ENCODE data around the gene RHOB.

The RHOB gene

DNA sequence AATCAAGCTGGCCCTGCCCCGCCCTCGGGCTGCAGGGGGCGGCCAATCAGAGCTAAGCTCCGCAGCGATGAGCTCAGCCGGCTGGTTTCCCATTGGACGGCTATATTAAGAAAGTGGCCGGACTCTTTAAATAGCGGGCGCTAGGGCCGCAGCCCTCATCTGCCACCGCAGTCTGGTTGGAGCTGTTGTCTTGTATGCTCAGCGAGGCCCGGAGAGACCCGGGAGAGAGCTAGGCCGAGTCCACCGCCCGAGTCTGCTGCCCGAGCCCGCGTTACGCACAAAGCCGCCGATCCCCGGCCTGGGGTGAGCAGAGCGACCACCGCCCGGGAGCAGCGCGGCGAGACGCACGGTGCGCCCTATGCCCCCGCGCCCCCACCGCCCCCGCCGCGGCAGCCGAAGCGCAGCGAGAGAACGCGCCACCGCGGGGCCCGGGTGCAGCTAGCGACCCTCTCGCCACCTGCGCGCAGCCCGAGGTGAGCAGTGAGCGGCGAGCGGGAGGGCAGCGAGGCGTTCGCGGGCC lies at the start of gene RHOB:
TSS of gene RHOB (plus strand) at position 158 of the 520 bp plus-strand sequence. CDS start 392 bp downstream, outside the sequence.
- Histone ChIP-seq H3K4me3 (peak within 1 kb of the TSS; percentile 8; the same call in 1 of the 2 replicates), H3K4me1 (peaks cover 4% of the 10 kb centered on the region), H3K9me3 (no peaks in the 10 kb centered on the region), H3K36me3 (replicated peaks) (no peaks in the 10 kb centered on the region), H3K27me3 (ENCODE audit: low read depth) (no peaks in the 10 kb centered on the region)
- in situ Hi-C loops (cut with MboI; ENCODE audit: low sequenced_read_pairs) = no loop called here
- peak in 1 of 2 experiments; percentile 70 for DNase-seq (ENCODE audit: low spot score in 2 of 2)

- in situ Hi-C loops (cut with MboI; ENCODE audit: low sequenced_read_pairs) = no loop called here
- no peak overlapping the region for H3K4me3 ChIP-seq
- no peaks in the 10 kb centered on the region for H3K9me3 ChIP-seq
- peaks cover 7% of the 10 kb centered on the region; the same call in 1 of the 2 replicates for H3K27me3 ChIP-seq (ENCODE audit: low read depth)
- no peaks in the 10 kb centered on the region for H3K4me1 ChIP-seq
- no peak for DNase-seq (ENCODE audit: low spot score in 2 of 2)
- H3K36me3 ChIP-seq (replicated peaks) = no peaks in the 10 kb centered on the region
These were observed 48.9 kb upstream of the RHOB start for GRCh38 chr2:20397811-20398447.

- Histone ChIP-seq H3K4me3 (no peak overlapping the region), H3K4me1 (no peaks in the 10 kb centered on the region), H3K27me3 (ENCODE audit: low read depth) (peaks cover 9% of the 10 kb centered on the region; the same call in 1 of the 2 replicates), H3K36me3 (replicated peaks) (no peaks in the 10 kb centered on the region), H3K9me3 (no peaks in the 10 kb centered on the region)
- DNase-seq (ENCODE audit: low spot score in 2 of 2) = no peak
- in situ Hi-C loops (cut with MboI; ENCODE audit: low sequenced_read_pairs) = no loop called here
These were observed 47.8 kb upstream of the RHOB start for GRCh38 chr2:20398956-20399567.

- no peak for DNase-seq (ENCODE audit: low spot score in 2 of 2)
- Histone ChIP-seq H3K36me3 (replicated peaks) (no peaks in the 10 kb centered on the region), H3K9me3 (no peaks in the 10 kb centered on the region), H3K27me3 (ENCODE audit: low read depth) (0 out of 2 replicates have a peak, but pooled peaks cover 6% of the 10 kb centered on the region), H3K4me1 (no peaks in the 10 kb centered on the region), H3K4me3 (no peak overlapping the region)
- in situ Hi-C loops (cut with MboI; ENCODE audit: low sequenced_read_pairs) = no loop called here
These were observed 46.6 kb upstream of the RHOB start for GRCh38 chr2:20400306-20400705.

- in situ Hi-C loops (cut with MboI; ENCODE audit: low sequenced_read_pairs) = no loop called here
These were observed 45.9 kb upstream of the RHOB start for GRCh38 chr2:20400787-20401488.

DNA sequence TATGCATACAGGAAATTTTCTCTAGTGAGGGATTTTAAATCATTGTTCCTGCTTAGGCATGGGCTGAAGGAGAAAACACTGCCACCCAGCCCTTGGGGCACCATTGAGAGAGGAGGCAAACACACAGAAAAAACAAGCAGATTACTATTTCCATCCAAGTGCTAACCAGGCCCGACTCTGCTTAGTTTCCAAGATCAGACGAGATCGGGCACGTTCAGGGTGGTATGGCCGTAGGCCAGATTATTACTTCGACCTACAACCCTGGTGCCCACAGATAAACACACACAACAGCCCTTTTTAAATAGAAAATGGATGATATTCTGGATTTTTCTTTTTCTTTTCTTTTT lies 45.4 kb upstream of the RHOB start:
- in situ Hi-C loops (cut with MboI; ENCODE audit: low sequenced_read_pairs) = no loop called here
- H3K9me3 ChIP-seq = no peaks in the 10 kb centered on the region

More at GRCh38 chr2:20400787-20401488, 45.9 kb upstream of the RHOB start:
- H3K4me1 ChIP-seq = no peaks in the 10 kb centered on the region
- H3K36me3 ChIP-seq (replicated peaks) = no peaks in the 10 kb centered on the region
- no peak overlapping the region for H3K4me3 ChIP-seq
- no peaks in the 10 kb centered on the region for H3K9me3 ChIP-seq
- DNase-seq (ENCODE audit: low spot score in 2 of 2) = no peak
- H3K27me3 ChIP-seq (ENCODE audit: low read depth) = 0 out of 2 replicates have a peak, but pooled peaks cover 6% of the 10 kb centered on the region

GRCh38 chr2:20403774-20404312 lies 43.0 kb upstream of the RHOB start:
- no peak overlapping the region for H3K4me3 ChIP-seq
- H3K36me3 ChIP-seq (replicated peaks) = no peaks in the 10 kb centered on the region
- no peaks in the 10 kb centered on the region for H3K4me1 ChIP-seq
- DNase-seq (ENCODE audit: low spot score in 2 of 2) = no peak
- 0 out of 2 replicates have a peak, but pooled peaks cover 2% of the 10 kb centered on the region for H3K27me3 ChIP-seq (ENCODE audit: low read depth)
- no peaks in the 10 kb centered on the region for H3K9me3 ChIP-seq
- in situ Hi-C loops (cut with MboI; ENCODE audit: low sequenced_read_pairs) = no loop called here

More for the DNA sequence above, 45.4 kb upstream of the RHOB start:
- no peaks in the 10 kb centered on the region for H3K4me1 ChIP-seq
- H3K27me3 ChIP-seq (ENCODE audit: low read depth) = 0 out of 2 replicates have a peak, but pooled peaks cover 6% of the 10 kb centered on the region
- no peak overlapping the region for H3K4me3 ChIP-seq
- no peaks in the 10 kb centered on the region for H3K36me3 ChIP-seq (replicated peaks)
- DNase-seq (ENCODE audit: low spot score in 2 of 2) = no peak

- no peak overlapping the region for H3K4me3 ChIP-seq
- H3K9me3 ChIP-seq = no peaks in the 10 kb centered on the region
- no peak for DNase-seq (ENCODE audit: low spot score in 2 of 2)
- H3K4me1 ChIP-seq = no peaks in the 10 kb centered on the region
- 0 out of 2 replicates have a peak, but pooled peaks cover 2% of the 10 kb centered on the region for H3K27me3 ChIP-seq (ENCODE audit: low read depth)
- H3K36me3 ChIP-seq (replicated peaks) = no peaks in the 10 kb centered on the region
- in situ Hi-C loops (cut with MboI; ENCODE audit: low sequenced_read_pairs) = no loop called here
These were observed 41.9 kb upstream of the RHOB start for GRCh38 chr2:20404950-20405349.

DNA sequence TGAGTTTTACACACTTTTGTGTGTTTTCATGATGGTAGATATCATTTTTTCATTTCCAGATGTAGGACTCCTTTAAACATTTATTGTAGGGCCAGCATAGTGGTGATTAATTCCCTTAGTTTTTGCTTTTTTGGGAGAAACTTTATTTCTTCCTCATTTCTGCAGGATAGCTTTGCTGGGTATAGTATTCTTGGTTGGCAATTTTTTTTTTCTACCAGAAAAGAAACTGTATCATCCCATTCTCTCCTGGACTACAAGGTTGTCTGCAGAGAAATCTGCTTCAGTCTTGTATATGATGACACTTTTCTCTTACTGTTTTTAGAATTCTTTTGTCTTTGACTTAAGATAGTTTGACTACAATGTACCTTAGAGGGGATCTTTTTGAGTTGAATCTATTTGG lies 37.8 kb upstream of the RHOB start:
- Histone ChIP-seq H3K4me3 (no peak overlapping the region), H3K36me3 (replicated peaks) (no peaks in the 10 kb centered on the region), H3K9me3 (no peaks in the 10 kb centered on the region), H3K27me3 (ENCODE audit: low read depth) (peaks cover 4% of the 10 kb centered on the region; the same call in 1 of the 2 replicates), H3K4me1 (no peaks in the 10 kb centered on the region)
- DNase-seq (ENCODE audit: low spot score in 2 of 2) = no peak
- in situ Hi-C loops (cut with MboI; ENCODE audit: low sequenced_read_pairs) = no loop called here

DNA sequence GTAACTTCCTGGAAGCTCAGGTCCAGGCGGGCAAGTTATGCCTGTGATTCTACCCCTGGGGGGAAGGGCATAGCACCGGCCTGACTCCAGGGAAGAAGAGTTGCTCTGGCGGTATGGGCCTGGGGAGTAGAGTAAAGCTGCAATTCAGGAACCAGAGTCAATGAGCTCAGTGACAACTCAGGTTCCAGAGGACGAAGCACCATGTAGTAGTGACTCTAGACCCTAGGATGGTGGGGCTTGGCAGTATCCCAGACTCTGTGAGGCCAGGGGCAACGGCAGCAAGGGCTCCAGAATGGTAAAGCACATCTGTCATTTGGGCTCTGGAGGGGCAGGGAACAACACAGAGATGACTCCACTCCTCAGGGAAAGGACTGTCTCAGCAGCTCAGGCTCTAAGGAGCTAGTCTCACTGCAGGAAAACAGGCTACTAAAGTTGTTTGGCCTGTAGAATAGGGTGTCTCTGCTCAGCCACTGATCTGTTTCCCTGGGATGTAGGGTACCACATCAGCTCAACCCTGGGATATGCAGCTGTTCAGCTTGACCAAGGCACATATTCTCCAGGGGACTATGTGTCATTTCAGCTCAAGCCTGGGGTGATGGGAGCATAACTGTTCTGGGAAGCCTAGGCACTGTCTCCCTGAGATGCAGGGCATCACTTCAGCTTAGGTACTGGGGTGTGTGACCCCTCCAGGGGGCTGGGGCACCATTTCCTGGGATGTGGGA lies 36.2 kb upstream of the RHOB start:
- DNase-seq (ENCODE audit: low spot score in 2 of 2) = no peak
- no peaks in the 10 kb centered on the region for H3K4me1 ChIP-seq
- no peak overlapping the region for H3K4me3 ChIP-seq
- H3K36me3 ChIP-seq (replicated peaks) = no peaks in the 10 kb centered on the region
- in situ Hi-C loops (cut with MboI; ENCODE audit: low sequenced_read_pairs) = no loop called here
- no peaks in the 10 kb centered on the region for H3K9me3 ChIP-seq
- H3K27me3 ChIP-seq (ENCODE audit: low read depth) = peaks cover 4% of the 10 kb centered on the region; the same call in 1 of the 2 replicates

DNA sequence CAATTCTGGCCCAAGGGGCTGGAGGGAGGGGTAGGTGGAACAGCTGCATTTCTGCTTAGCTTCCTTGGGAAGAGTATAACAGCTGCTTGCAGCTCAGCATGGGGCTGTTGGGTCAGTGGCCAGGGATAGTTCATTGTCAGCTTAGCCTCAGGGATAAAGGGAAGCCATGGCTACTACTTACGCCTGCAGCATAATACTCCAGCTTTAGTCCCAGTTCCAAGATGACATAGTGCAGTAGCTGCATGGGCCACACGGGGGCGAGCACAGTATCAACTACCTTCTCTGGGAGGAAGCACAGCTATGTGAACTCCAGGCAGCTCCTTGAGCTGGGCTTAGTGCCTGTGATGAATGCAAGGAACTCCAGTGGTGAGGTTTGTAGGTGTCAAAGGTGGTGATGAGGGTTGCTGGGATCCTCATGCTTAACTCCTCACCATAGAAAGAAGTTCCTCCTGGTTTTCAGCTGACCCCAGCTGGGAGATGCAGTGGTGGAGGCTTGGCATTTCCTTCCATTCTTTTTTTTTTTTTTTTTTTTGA lies 35.4 kb upstream of the RHOB start:
- H3K9me3 ChIP-seq = no peaks in the 10 kb centered on the region
- no peaks in the 10 kb centered on the region for H3K4me1 ChIP-seq
- peaks cover 4% of the 10 kb centered on the region; the same call in 1 of the 2 replicates for H3K27me3 ChIP-seq (ENCODE audit: low read depth)
- DNase-seq (ENCODE audit: low spot score in 2 of 2) = peak; percentile 75 to 89
- H3K36me3 ChIP-seq (replicated peaks) = no peaks in the 10 kb centered on the region
- H3K4me3 ChIP-seq = no peak overlapping the region
- in situ Hi-C loops (cut with MboI; ENCODE audit: low sequenced_read_pairs) = no loop called here

GRCh38 chr2:20414806-20415205 lies 32.1 kb upstream of the RHOB start:
- Histone ChIP-seq H3K9me3 (no peaks in the 10 kb centered on the region), H3K27me3 (ENCODE audit: low read depth) (peaks cover 4% of the 10 kb centered on the region; the same call in 1 of the 2 replicates), H3K4me1 (no peaks in the 10 kb centered on the region), H3K4me3 (no peak overlapping the region), H3K36me3 (replicated peaks) (no peaks in the 10 kb centered on the region)
- DNase-seq (ENCODE audit: low spot score in 2 of 2) = no peak
- in situ Hi-C loops (cut with MboI; ENCODE audit: low sequenced_read_pairs) = no loop called here

DNA sequence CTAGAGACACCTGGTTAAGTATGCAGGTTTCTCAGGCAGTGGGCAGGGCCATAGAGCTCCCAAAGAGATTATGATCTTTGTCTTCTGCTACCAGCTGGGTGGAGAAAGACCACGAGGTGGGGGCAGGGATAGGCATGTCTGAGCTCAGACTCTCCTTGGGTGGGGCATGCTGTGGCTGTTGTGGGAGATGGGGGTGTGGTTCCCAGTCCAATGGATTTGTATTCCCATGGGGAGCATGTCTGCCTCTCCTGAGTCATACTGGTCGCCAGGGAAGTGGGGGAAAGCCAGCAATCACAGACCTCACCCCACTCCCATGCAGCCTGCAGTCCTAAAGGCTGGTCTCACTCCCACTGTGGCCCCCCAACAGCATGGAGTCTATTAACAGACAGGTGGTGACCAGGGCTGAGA lies 31.4 kb upstream of the RHOB start:
- H3K4me3 ChIP-seq = no peak overlapping the region
- no peaks in the 10 kb centered on the region for H3K9me3 ChIP-seq
- no peaks in the 10 kb centered on the region for H3K36me3 ChIP-seq (replicated peaks)
- DNase-seq (ENCODE audit: low spot score in 2 of 2) = peak in 1 of 2 experiments; percentile 34
- peaks cover 4% of the 10 kb centered on the region; the same call in 1 of the 2 replicates for H3K27me3 ChIP-seq (ENCODE audit: low read depth)
- in situ Hi-C loops (cut with MboI; ENCODE audit: low sequenced_read_pairs) = no loop called here
- H3K4me1 ChIP-seq = no peaks in the 10 kb centered on the region
